ENCODE data around the gene GSTM1. TPM values are rescaled to one million over a fixed set of nuclear protein-coding genes. Genes with fewer than 3 reads are reported as not detected.
"Not testable (repeated sequence)": the region's sequence is repeated elsewhere in the genome, so short reads cannot be mapped to it uniquely, and the experiment has no call there.

Gene GSTM1
- total RNA-seq, 1 donor from 2014 or later = 47.8 TPM

- no peaks in the 10 kb centered on the region for H3K27me3 Mint-ChIP-seq (ENCODE audit: low read depth)
- no peaks in the 10 kb centered on the region for H3K9me3 Mint-ChIP-seq
- H3K4me1 Mint-ChIP-seq = peaks cover 12% of the 10 kb centered on the region
- H3K27ac Mint-ChIP-seq (ENCODE audit: unreplicated experiment) = no peak overlapping the region
- peaks cover 5% of the 10 kb centered on the region for H3K36me3 Mint-ChIP-seq (ENCODE audit: low read depth)
- no peak overlapping the region for H3K4me3 Mint-ChIP-seq
- TF ChIP-seq, protein P1, sequence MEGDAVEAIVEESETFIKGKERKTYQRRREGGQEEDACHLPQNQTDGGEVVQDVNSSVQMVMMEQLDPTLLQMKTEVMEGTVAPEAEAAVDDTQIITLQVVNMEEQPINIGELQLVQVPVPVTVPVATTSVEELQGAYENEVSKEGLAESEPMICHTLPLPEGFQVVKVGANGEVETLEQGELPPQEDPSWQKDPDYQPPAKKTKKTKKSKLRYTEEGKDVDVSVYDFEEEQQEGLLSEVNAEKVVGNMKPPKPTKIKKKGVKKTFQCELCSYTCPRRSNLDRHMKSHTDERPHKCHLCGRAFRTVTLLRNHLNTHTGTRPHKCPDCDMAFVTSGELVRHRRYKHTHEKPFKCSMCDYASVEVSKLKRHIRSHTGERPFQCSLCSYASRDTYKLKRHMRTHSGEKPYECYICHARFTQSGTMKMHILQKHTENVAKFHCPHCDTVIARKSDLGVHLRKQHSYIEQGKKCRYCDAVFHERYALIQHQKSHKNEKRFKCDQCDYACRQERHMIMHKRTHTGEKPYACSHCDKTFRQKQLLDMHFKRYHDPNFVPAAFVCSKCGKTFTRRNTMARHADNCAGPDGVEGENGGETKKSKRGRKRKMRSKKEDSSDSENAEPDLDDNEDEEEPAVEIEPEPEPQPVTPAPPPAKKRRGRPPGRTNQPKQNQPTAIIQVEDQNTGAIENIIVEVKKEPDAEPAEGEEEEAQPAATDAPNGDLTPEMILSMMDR (conservative IDR thresholded peaks at IDR 0.05) = no peak
- no peak for DNase-seq (ENCODE audit: low read depth, low spot score)
Measured at GRCh38 chr1:109671067-109671466, 16.6 kb upstream of the GSTM1 start.

DNA sequence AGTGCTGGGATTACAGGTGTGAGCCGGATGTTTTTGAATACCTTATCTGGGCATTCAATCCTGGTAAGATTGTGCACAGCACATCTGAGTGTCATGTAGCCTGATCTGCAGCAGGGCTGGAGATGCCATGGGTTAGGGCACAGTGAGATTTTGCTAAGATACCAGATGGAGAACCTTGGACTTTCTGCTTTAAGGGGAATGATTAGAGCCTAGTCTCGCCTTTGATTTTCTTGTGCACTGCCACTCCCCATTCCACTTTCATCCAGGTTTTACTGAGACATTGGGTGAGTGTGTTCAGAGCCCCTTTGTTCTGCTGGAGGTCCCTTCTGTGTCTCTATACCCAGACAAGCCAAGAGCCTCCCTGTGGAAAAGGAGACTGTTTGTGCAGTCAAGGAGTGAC is 13.8 kb upstream of the GSTM1 start:
- H3K27ac Mint-ChIP-seq (ENCODE audit: unreplicated experiment); H3K27me3 Mint-ChIP-seq (ENCODE audit: low read depth); H3K4me3 Mint-ChIP-seq; H3K36me3 Mint-ChIP-seq (ENCODE audit: low read depth); H3K9me3 Mint-ChIP-seq; DNase-seq (ENCODE audit: low read depth, low spot score); H3K4me1 Mint-ChIP-seq: not testable (repeated sequence)

GRCh38 chr1:109676683-109677381 is 10.8 kb upstream of the GSTM1 start:
- not testable (repeated sequence) for H3K4me1 Mint-ChIP-seq; H3K27ac Mint-ChIP-seq (ENCODE audit: unreplicated experiment); DNase-seq (ENCODE audit: low read depth, low spot score); H3K36me3 Mint-ChIP-seq (ENCODE audit: low read depth); H3K27me3 Mint-ChIP-seq (ENCODE audit: low read depth); H3K4me3 Mint-ChIP-seq; H3K9me3 Mint-ChIP-seq

GRCh38 chr1:109677459-109677858 is 10.2 kb upstream of the GSTM1 start:
- TF ChIP-seq, protein P1 (conservative IDR thresholded peaks at IDR 0.05) = no peak
- H3K4me1 Mint-ChIP-seq = no peaks in the 10 kb centered on the region
- H3K9me3 Mint-ChIP-seq = no peaks in the 10 kb centered on the region
- no peak for DNase-seq (ENCODE audit: low read depth, low spot score)
- no peaks in the 10 kb centered on the region for H3K27me3 Mint-ChIP-seq (ENCODE audit: low read depth)
- no peak overlapping the region for H3K4me3 Mint-ChIP-seq
- no peak overlapping the region for H3K27ac Mint-ChIP-seq (ENCODE audit: unreplicated experiment)
- peaks cover 2% of the 10 kb centered on the region for H3K36me3 Mint-ChIP-seq (ENCODE audit: low read depth)

- not testable (repeated sequence) for H3K4me1 Mint-ChIP-seq; H3K9me3 Mint-ChIP-seq; H3K4me3 Mint-ChIP-seq; DNase-seq (ENCODE audit: low read depth, low spot score); H3K36me3 Mint-ChIP-seq (ENCODE audit: low read depth); H3K27me3 Mint-ChIP-seq (ENCODE audit: low read depth); H3K27ac Mint-ChIP-seq (ENCODE audit: unreplicated experiment)
Measured at GRCh38 chr1:109678637-109679036, 9.0 kb upstream of the GSTM1 start.

GRCh38 chr1:109684777-109685176 is 2.8 kb upstream of the GSTM1 start:
- not testable (repeated sequence) for H3K36me3 Mint-ChIP-seq (ENCODE audit: low read depth); H3K4me3 Mint-ChIP-seq; H3K9me3 Mint-ChIP-seq; H3K27me3 Mint-ChIP-seq (ENCODE audit: low read depth); H3K27ac Mint-ChIP-seq (ENCODE audit: unreplicated experiment); DNase-seq (ENCODE audit: low read depth, low spot score)
- H3K4me1 Mint-ChIP-seq = peaks cover 11% of the 10 kb centered on the region

DNA sequence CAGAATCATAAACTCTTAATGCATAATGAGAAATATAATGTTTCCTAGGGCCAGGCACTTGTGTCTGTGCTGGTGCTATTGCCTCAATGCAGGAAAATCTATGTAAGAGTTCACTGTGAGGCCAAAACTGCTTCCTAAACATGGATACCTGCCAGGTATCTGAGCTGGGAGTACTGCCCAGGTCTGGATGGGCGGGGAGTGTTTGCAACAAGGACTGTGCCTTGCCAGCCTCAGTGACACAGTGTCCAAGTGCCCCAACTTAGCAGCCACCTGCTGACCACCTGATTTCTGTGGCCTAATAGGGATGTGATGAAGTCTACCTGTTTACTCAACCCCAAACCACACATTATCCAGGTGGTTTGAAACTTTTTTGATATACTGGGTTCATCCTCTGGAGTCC is 2.2 kb upstream of the GSTM1 start:
- H3K4me3 Mint-ChIP-seq; H3K27ac Mint-ChIP-seq (ENCODE audit: unreplicated experiment); H3K27me3 Mint-ChIP-seq (ENCODE audit: low read depth); H3K36me3 Mint-ChIP-seq (ENCODE audit: low read depth); DNase-seq (ENCODE audit: low read depth, low spot score); H3K9me3 Mint-ChIP-seq: not testable (repeated sequence)
- H3K4me1 Mint-ChIP-seq = peaks cover 11% of the 10 kb centered on the region

- not testable (repeated sequence) for DNase-seq (ENCODE audit: low read depth, low spot score); H3K4me3 Mint-ChIP-seq; H3K9me3 Mint-ChIP-seq; H3K27ac Mint-ChIP-seq (ENCODE audit: unreplicated experiment); H3K36me3 Mint-ChIP-seq (ENCODE audit: low read depth); H3K27me3 Mint-ChIP-seq (ENCODE audit: low read depth)
- peaks cover 11% of the 10 kb centered on the region for H3K4me1 Mint-ChIP-seq
Measured at GRCh38 chr1:109685890-109686289, 1.7 kb upstream of the GSTM1 start.

- not testable (repeated sequence) for H3K9me3 Mint-ChIP-seq; DNase-seq (ENCODE audit: low read depth, low spot score); H3K27me3 Mint-ChIP-seq (ENCODE audit: low read depth); H3K36me3 Mint-ChIP-seq (ENCODE audit: low read depth)
- peak overlapping the region; percentile 94 for H3K27ac Mint-ChIP-seq (ENCODE audit: unreplicated experiment)
- H3K4me1 Mint-ChIP-seq = peaks cover 11% of the 10 kb centered on the region
- peak overlapping the region; percentile 83 for H3K4me3 Mint-ChIP-seq
Measured at GRCh38 chr1:109687109-109687508, 508 bp upstream of the GSTM1 start.
